ENCODE data around the gene TIGIT.

GRCh38 chr3:114333180-114333922 lies 39.5 kb downstream of the TIGIT start:
- no peak for TF ChIP-seq POLR2A (IDR thresholded peaks at IDR 0.05; ENCODE audit: low read depth, low read length)
- no peak for TF ChIP-seq POLR2AphosphoS5 (IDR thresholded peaks at IDR 0.05; ENCODE audit: low read depth, low read length)
- no peak for TF ChIP-seq TAF1 (IDR thresholded peaks at IDR 0.05; ENCODE audit: borderline replicate concordance, low read depth, low read length)
